Upper lobe of left lung (tissue), 4 donors: ENCODE measurements around the gene HS6ST2.

Experiments used
- CTCF ChIP-seq, 6 experiments: fragments of 450-650 bp in 4 of 6; fragments of 200-600 bp in 2 of 6; sonication (generic) in 2 of 6; IDR thresholded peaks; one replicate each; pipeline ENCODE4 v1.5.1; 2016 to 2019; ENCODE audit warnings: antibody characterized with exemption in 6 of 6
- POLR2AphosphoS5 ChIP-seq, 2 donors: sonication (generic); formaldehyde crosslinking; IDR thresholded peaks; one replicate each; pipeline ENCODE4 v1.5.1; 2017; ENCODE audit warnings: antibody characterized with exemption in 2 of 2

DNA sequence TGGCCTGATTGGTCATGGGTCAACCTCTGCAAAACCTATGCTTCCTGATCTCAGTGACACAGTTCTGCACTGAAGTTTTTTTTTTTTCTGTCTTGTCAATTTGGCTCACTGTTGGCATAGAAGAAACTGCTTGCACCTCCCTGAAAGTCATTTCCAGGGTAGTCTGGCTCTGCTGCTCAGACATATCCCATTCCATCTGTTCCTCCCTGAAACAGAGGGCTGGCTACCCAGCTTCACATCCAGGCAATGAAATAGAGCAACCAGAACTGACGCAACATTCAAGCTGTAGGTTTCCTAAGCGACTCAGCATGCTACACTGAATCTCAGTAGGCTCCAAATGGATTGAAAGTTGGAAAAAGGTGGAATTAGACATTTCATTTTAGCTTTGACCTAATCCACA lies 292.8 kb downstream of the HS6ST2 start:
- TF ChIP-seq POLR2AphosphoS5 (IDR thresholded peaks at IDR 0.05) (no peak), CTCF (IDR thresholded peaks at IDR 0.05) (no peak)
